OCI-LY1 (cell line): Measurements from ENCODE around the gene PDIA2.

Experiments
- H2AFZ ChIP-seq: fragments of 200-600 bp; sonication (generic), shearing (Covaris generic); 2 replicates; pipeline ENCODE4 v1.6.0; 2014; ENCODE audit warnings: antibody characterized with exemption, mild to moderate bottlenecking, low read length
- H3F3A ChIP-seq: fragments of 200-600 bp; sonication (generic), shearing (Covaris generic); 2 replicates; pipeline ENCODE4 v1.6.0; 2014; ENCODE audit warnings: mild to moderate bottlenecking, antibody characterized with exemption, low read length, moderate library complexity; ENCODE audit not compliant: insufficient read depth
- H3K27ac ChIP-seq: fragments of 200-600 bp; sonication (generic); 2 replicates; pipeline ENCODE4 v1.5.1; 2014; ENCODE audit warnings: low read length, mixed run types, mild to moderate bottlenecking, low read depth; ENCODE audit not compliant: poor library complexity, severe bottlenecking
- H3K27me3 ChIP-seq: fragments of 200-600 bp; sonication (generic); 2 replicates; pipeline ENCODE4 v1.6.0; 2014; ENCODE audit warnings: antibody characterized with exemption, mild to moderate bottlenecking, low read length, moderate library complexity; ENCODE audit not compliant: insufficient read depth
- H3K36me3 ChIP-seq: fragments of 200-600 bp; sonication (generic); 2 replicates; pipeline ENCODE4 v1.6.1; 2014; ENCODE audit warnings: mild to moderate bottlenecking, antibody characterized with exemption, low read length, moderate library complexity, mixed read lengths; ENCODE audit not compliant: insufficient read depth
- H3K4me1 ChIP-seq: fragments of 200-600 bp; sonication (generic); 2 replicates; pipeline ENCODE4 v1.5.1; 2014; ENCODE audit warnings: mild to moderate bottlenecking, low read length, moderate library complexity; ENCODE audit not compliant: insufficient read depth, severe bottlenecking
- H3K4me2 ChIP-seq: fragments of 200-600 bp; sonication (generic), shearing (Covaris generic); 2 replicates; pipeline ENCODE4 v1.6.1; 2014; ENCODE audit warnings: low read length
- H3K4me3 ChIP-seq: fragments of 200-600 bp; sonication (generic); 2 replicates; pipeline ENCODE4 v1.5.1; 2014; ENCODE audit warnings: low read length, low read depth, mild to moderate bottlenecking, mixed read lengths; ENCODE audit not compliant: poor library complexity, severe bottlenecking
- H3K79me2 ChIP-seq: fragments of 200-600 bp; shearing (Covaris generic); 2 replicates; pipeline ENCODE4 v1.6.1; 2016; ENCODE audit warnings: mixed run types, low read length, mixed read lengths; ENCODE audit not compliant: insufficient read depth
- H3K9ac ChIP-seq: fragments of 200-600 bp; sonication (generic), shearing (Covaris generic); 2 replicates; pipeline ENCODE4 v1.6.1; 2014; ENCODE audit warnings: mild to moderate bottlenecking, low read length, mixed read lengths
- H3K9me2 ChIP-seq: fragments of 200-600 bp; sonication (generic), shearing (Covaris generic); 2 replicates; pipeline ENCODE4 v1.6.1; 2014; ENCODE audit warnings: low read depth, mild to moderate bottlenecking, low read length, mixed read lengths
- H3K9me3 ChIP-seq: fragments of 200-600 bp; shearing (Covaris generic); 2 replicates; pipeline ENCODE4 v1.6.1; 2014; ENCODE audit warnings: low read length, mixed read lengths
- H4K20me1 ChIP-seq: fragments of 200-600 bp; sonication (generic), shearing (Covaris generic); 2 replicates; pipeline ENCODE4 v1.6.0; 2016; ENCODE audit warnings: mild to moderate bottlenecking, low read length; ENCODE audit not compliant: insufficient read depth
- CTCF ChIP-seq: fragments of 200-600 bp; sonication (generic), shearing (Covaris generic); IDR thresholded peaks from 2 replicates; pipeline ENCODE4 v1.5.1; 2017; ENCODE audit warnings: mild to moderate bottlenecking, antibody characterized with exemption, low read length, moderate library complexity, mixed read lengths
- EZH2 ChIP-seq: fragments of 200-600 bp; sonication (generic), shearing (Covaris generic); IDR thresholded peaks from 2 replicates; pipeline ENCODE4 v1.8.0; 2017; ENCODE audit warnings: borderline replicate concordance, mixed run types, mild to moderate bottlenecking, antibody characterized with exemption, low read length, moderate library complexity, mixed read lengths

The PDIA2 gene

DNA sequence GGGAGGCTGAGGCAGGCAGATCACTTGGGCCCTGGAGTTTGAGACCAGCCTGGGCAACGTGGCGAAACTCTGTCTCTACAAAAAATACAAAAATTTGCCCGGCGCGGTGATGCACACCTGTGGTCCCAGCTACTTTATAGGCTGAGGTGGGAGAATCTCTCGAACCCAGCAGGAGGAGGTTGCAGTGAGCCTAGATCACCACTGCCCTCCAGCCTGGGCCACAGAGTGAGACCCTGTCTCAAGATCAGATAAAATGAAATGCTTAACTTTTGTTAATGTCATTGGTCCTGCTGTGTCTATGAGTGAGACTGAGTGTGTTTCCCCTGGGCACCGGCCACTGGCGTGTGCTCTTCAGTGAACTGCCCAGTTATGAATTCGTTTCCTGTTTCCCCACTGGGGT is 37.9 kb upstream of the PDIA2 start:
- H3K27me3 ChIP-seq, result no peaks in the 10 kb centered on the region
- peaks cover 7% of the 10 kb centered on the region for H3K4me1 ChIP-seq
- H3K4me3 ChIP-seq, result no peak overlapping the region
- no peak overlapping the region for H3K27ac ChIP-seq
- no peak overlapping the region for H2AFZ ChIP-seq
- no peaks in the 10 kb centered on the region for H4K20me1 ChIP-seq
- H3K36me3 ChIP-seq, result peaks cover 5% of the 10 kb centered on the region; the same call in 1 of the 2 replicates
- no peak overlapping the region for H3K4me2 ChIP-seq
- no peaks in the 10 kb centered on the region for H3F3A ChIP-seq
- H3K9me3 ChIP-seq, result no peaks in the 10 kb centered on the region
- H3K9me2 ChIP-seq, result no peaks in the 10 kb centered on the region
- no peak for TF ChIP-seq CTCF
- TF ChIP-seq EZH2, result no peak
- H3K9ac ChIP-seq, result no peak overlapping the region
- peaks cover 5% of the 10 kb centered on the region; the same call in 1 of the 2 replicates for H3K79me2 ChIP-seq

- Histone ChIP-seq H3K79me2 (no peaks in the 10 kb centered on the region), H3K4me3 (no peak overlapping the region)
- TF ChIP-seq EZH2 (no peak), CTCF (no peak)
Observed at GRCh38 chr16:247027-247426, 35.9 kb upstream of the PDIA2 start.

DNA sequence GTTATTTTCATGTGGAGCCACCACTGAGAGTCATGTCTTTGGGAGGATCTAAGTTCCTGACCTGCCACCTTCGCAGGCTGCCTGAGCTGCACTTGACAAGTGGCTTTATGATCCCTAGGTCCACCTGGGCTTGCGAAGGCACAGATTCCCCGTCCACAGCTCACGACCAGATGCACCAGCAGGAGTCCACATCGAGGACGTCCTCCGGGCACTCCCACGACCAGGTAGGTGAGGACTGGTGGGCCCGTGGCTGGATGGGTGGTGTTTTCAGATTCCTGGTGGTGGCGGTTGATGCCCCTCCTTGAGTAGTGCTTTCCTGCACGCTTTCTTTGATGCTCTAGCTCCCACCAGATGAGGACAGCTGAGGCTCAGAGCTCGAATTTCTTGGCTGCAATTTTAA is 33.5 kb upstream of the PDIA2 start:
- no peak overlapping the region for H3K9ac ChIP-seq
- H3K27me3 ChIP-seq, result no peaks in the 10 kb centered on the region
- peaks cover 14% of the 10 kb centered on the region for H3K36me3 ChIP-seq
- H3F3A ChIP-seq, result no peaks in the 10 kb centered on the region
- no peak for TF ChIP-seq EZH2
- no peak for TF ChIP-seq CTCF
- H3K4me3 ChIP-seq, result no peak overlapping the region
- no peak overlapping the region for H2AFZ ChIP-seq
- H3K27ac ChIP-seq, result no peak overlapping the region
- no peaks in the 10 kb centered on the region for H3K9me3 ChIP-seq
- no peaks in the 10 kb centered on the region for H3K79me2 ChIP-seq
- no peak overlapping the region for H3K4me2 ChIP-seq
- no peaks in the 10 kb centered on the region for H3K9me2 ChIP-seq
- no peaks in the 10 kb centered on the region for H4K20me1 ChIP-seq
- peaks cover 13% of the 10 kb centered on the region for H3K4me1 ChIP-seq

More at GRCh38 chr16:247027-247426, 35.9 kb upstream of the PDIA2 start:
- Histone ChIP-seq H3K27ac (no peak overlapping the region), H3K9me3 (no peaks in the 10 kb centered on the region), H3K4me1 (peaks cover 4% of the 10 kb centered on the region), H3K4me2 (no peak overlapping the region), H3K9me2 (no peaks in the 10 kb centered on the region), H3K9ac (no peak overlapping the region), H4K20me1 (no peaks in the 10 kb centered on the region), H3F3A (no peaks in the 10 kb centered on the region), H3K27me3 (no peaks in the 10 kb centered on the region), H3K36me3 (peaks cover 5% of the 10 kb centered on the region; the same call in 1 of the 2 replicates), H2AFZ (no peak overlapping the region)
